Naive B cell (primary cell): ENCODE measurements around the gene RYR2. TPM values are rescaled to one million over a fixed set of nuclear protein-coding genes. Genes with fewer than 3 reads are reported as not detected.

ENCODE experiments used
- ATAC-seq, 2 donors: fragments of 150-1000 bp; cut with Tn5 transposase; 2 replicates each; pipeline ENCODE4 v1.10.0; 2021; ENCODE audit warnings: low read depth in 2 of 2, mild to moderate bottlenecking in 2 of 2, moderate library complexity in 2 of 2
- DNase-seq: peaks from one replicate; pipeline ENCODE4 v3.0.0; 2022
- H3K27ac Mint-ChIP-seq, 6 donors: one replicate each; pipeline ENCODE4 v1.8.0; 2020 to 2022; ENCODE audit warnings: mild to moderate bottlenecking in 6 of 6, mixed read lengths in 6 of 6, moderate library complexity in 5 of 6, inconsistent platforms in 2 of 6
- H3K27me3 Mint-ChIP-seq, 3 donors: one replicate each; pipeline ENCODE4 v1.8.0; 2021 to 2022; ENCODE audit warnings: mixed read lengths in 3 of 3, mild to moderate bottlenecking in 1 of 3
- H3K36me3 Mint-ChIP-seq, 2 donors: one replicate each; pipeline ENCODE4 v1.8.0; 2020 to 2022; ENCODE audit warnings: mixed read lengths in 2 of 2, inconsistent platforms in 1 of 2, mild to moderate bottlenecking in 1 of 2
- H3K4me1 Mint-ChIP-seq, 3 donors: one replicate each; pipeline ENCODE4 v1.8.0; 2020 to 2022; ENCODE audit warnings: mixed read lengths in 3 of 3, inconsistent platforms in 1 of 3, mild to moderate bottlenecking in 1 of 3, moderate library complexity in 1 of 3
- H3K4me3 Mint-ChIP-seq, 8 donors: one replicate each; pipeline ENCODE4 v1.8.0; 2020 to 2022; ENCODE audit warnings: mild to moderate bottlenecking in 8 of 8, mixed read lengths in 8 of 8, moderate library complexity in 8 of 8, inconsistent platforms in 2 of 8
- H3K9me3 Mint-ChIP-seq, 7 donors: one replicate each; pipeline ENCODE4 v1.8.0; 2020 to 2022; ENCODE audit warnings: mixed read lengths in 7 of 7, mild to moderate bottlenecking in 5 of 7, inconsistent platforms in 2 of 7, moderate library complexity in 1 of 7
- polyA plus RNA-seq, 6 donors: library from polyadenylated mRNA; unstranded; fragments of 300-500 nt; fragmentation: Illumina TruSeq; gene quantifications; one replicate each; pipeline ENCODE4 v1.2.3, GENCODE V29; 2021; ENCODE audit warnings: low read depth in 6 of 6

RYR2 gene
- polyA plus RNA-seq, 6 donors from 2014 or later, result 0.09 TPM; not detected in 5

- H3K4me3 Mint-ChIP-seq, result no peak overlapping the region
- no peak for ATAC-seq
These were observed 696.1 kb downstream of the RYR2 start for GRCh38 chr1:237737938-237738610.

GRCh38 chr1:237740846-237741245, 698.9 kb downstream of the RYR2 start:
- H3K36me3 Mint-ChIP-seq, result no peaks in the 10 kb centered on the region
- peaks cover 0 to 6% (median 0%) of the 10 kb centered on the region in 7 donors for H3K9me3 Mint-ChIP-seq
- no peak overlapping the region for H3K4me3 Mint-ChIP-seq
- H3K27me3 Mint-ChIP-seq, result no peaks in the 10 kb centered on the region
- ATAC-seq (no peak), DNase-seq (no peak)
- no peaks in the 10 kb centered on the region for H3K4me1 Mint-ChIP-seq
- no peak overlapping the region for H3K27ac Mint-ChIP-seq

More at GRCh38 chr1:237737938-237738610, 696.1 kb downstream of the RYR2 start:
- Mint-ChIP-seq H3K27me3 (no peaks in the 10 kb centered on the region), H3K4me1 (no peaks in the 10 kb centered on the region), H3K27ac (no peak overlapping the region), H3K9me3 (peaks cover 0 to 6% (median 0%) of the 10 kb centered on the region in 7 donors), H3K36me3 (no peaks in the 10 kb centered on the region)
- DNase-seq, result no peak

GRCh38 chr1:237745545-237745944, 703.6 kb downstream of the RYR2 start:
- no peaks in the 10 kb centered on the region for H3K9me3 Mint-ChIP-seq
- ATAC-seq (no peak), DNase-seq (no peak)
- H3K36me3 Mint-ChIP-seq, result no peaks in the 10 kb centered on the region
- H3K4me3 Mint-ChIP-seq, result no peak overlapping the region
- H3K27ac Mint-ChIP-seq, result no peak overlapping the region
- H3K27me3 Mint-ChIP-seq, result no peaks in the 10 kb centered on the region
- H3K4me1 Mint-ChIP-seq, result no peaks in the 10 kb centered on the region

DNA sequence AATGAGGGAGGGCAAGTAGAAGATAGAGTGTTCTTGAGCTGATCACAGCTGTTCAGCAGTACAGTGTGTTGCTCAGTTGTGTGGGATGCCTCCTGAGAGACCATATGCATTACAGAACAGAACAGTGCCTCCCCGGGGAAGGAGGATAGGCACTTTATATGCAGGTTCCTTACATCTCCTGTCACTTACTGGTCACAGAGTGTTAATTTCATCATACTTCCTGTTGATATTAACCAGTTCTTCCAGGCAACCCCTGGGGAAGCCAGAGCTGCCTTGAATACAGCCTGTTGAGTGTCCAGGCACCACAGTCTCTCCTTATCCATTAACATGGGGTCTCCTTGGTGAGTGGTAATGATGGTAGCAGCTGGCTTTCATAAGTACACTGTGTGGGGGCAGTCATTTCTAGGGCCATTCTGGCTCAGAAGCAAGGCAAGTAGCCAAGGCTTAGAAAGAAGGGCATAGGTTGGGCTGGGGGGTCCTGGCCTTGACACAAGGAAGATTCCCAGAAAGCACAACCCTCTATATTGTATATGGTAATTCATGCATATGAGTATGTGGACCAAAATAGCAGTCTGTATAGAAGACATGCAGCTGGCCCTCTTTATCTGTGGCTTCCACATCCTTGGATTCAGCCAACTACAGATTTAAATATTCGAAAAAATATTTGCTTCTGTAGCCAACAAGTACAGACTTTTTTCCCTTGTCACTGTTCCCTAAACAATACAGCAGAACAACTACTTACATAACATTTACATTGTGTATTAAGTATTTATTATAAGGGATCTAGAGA, 706.4 kb downstream of the RYR2 start:
- Mint-ChIP-seq H3K9me3 (peaks cover 0 to 3% (median 0%) of the 10 kb centered on the region in 7 donors), H3K4me1 (no peaks in the 10 kb centered on the region), H3K27ac (no peak overlapping the region), H3K4me3 (no peak overlapping the region), H3K36me3 (no peaks in the 10 kb centered on the region), H3K27me3 (no peaks in the 10 kb centered on the region)
- DNase-seq (no peak), ATAC-seq (no peak)

GRCh38 chr1:237749122-237749521, 707.1 kb downstream of the RYR2 start:
- Mint-ChIP-seq H3K9me3 (peaks cover 0 to 3% (median 0%) of the 10 kb centered on the region in 7 donors), H3K4me3 (no peak overlapping the region), H3K4me1 (no peaks in the 10 kb centered on the region), H3K27me3 (no peaks in the 10 kb centered on the region), H3K27ac (no peak overlapping the region), H3K36me3 (no peaks in the 10 kb centered on the region)
- no peak for DNase-seq
- ATAC-seq, result no peak

DNA sequence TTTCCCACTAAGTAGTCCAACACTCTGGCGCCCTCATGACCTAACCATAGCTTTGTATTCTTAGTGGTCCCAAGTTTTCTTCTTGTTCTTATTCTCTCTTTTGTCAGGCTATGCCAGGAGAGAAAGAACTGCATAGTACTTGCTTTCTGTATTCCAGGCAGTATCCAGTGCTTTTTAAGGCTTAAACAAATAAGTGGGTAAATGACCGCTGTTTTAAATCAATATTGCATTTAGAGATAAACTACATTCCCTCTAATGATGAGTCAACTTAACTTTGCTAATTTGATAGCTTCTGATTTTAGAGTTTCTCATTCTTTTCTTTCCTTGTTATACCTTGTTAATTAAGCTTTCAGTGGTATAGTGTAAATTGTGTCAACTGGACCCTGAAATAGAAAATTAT, 709.1 kb downstream of the RYR2 start:
- no peak overlapping the region for H3K27ac Mint-ChIP-seq
- H3K36me3 Mint-ChIP-seq, result no peaks in the 10 kb centered on the region
- ATAC-seq (no peak), DNase-seq (no peak)
- no peaks in the 10 kb centered on the region for H3K4me1 Mint-ChIP-seq
- no peak overlapping the region for H3K4me3 Mint-ChIP-seq
- peaks cover 0 to 4% (median 0%) of the 10 kb centered on the region in 7 donors for H3K9me3 Mint-ChIP-seq
- no peaks in the 10 kb centered on the region for H3K27me3 Mint-ChIP-seq

- DNase-seq (no peak), ATAC-seq (no peak)
- no peak overlapping the region for H3K27ac Mint-ChIP-seq
- H3K4me1 Mint-ChIP-seq, result no peaks in the 10 kb centered on the region
- H3K27me3 Mint-ChIP-seq, result no peaks in the 10 kb centered on the region
- no peak overlapping the region for H3K4me3 Mint-ChIP-seq
- peaks cover 0 to 4% (median 2%) of the 10 kb centered on the region in 7 donors for H3K9me3 Mint-ChIP-seq
- H3K36me3 Mint-ChIP-seq, result no peaks in the 10 kb centered on the region
These were observed 712.6 kb downstream of the RYR2 start for GRCh38 chr1:237754627-237755026.

DNA sequence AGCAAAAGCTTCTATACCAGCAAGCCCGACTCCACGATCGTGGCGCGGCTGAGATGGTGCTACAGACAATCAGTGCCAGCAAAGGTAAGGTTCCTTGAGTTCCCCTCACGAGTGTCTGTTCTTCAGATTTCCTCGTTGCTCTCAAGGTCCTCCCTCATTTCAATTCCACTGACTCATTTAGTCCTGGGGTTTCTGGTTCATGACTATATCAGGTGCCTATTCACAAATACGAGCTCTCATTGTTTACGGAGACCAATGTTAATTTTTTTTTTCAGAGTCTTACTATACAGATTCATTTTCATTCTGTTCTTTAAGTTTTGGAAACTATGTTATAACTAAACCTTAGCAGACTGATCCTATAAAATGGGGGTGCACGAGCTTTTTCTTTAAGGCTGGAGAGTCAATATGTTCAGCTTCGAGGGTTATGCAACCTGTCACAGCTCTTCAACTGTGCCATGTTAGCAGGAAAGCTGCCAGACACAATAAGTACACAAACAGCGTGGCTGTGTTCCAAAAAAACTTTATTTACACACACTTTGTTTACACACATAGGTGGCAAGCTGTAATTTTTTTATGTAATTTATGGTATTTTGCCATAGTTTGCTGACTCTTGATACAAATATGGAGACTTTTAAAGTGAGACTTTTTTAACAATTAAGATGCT, 714.5 kb downstream of the RYR2 start:
- H3K27me3 Mint-ChIP-seq, result no peaks in the 10 kb centered on the region
- no peaks in the 10 kb centered on the region for H3K36me3 Mint-ChIP-seq
- DNase-seq (no peak), ATAC-seq (no peak)
- no peak overlapping the region for H3K27ac Mint-ChIP-seq
- no peaks in the 10 kb centered on the region for H3K4me1 Mint-ChIP-seq
- H3K9me3 Mint-ChIP-seq, result peaks cover 0 to 6% (median 2%) of the 10 kb centered on the region in 7 donors
- no peak overlapping the region for H3K4me3 Mint-ChIP-seq

- H3K36me3 Mint-ChIP-seq, result no peaks in the 10 kb centered on the region
- no peaks in the 10 kb centered on the region for H3K4me1 Mint-ChIP-seq
- no peak for ATAC-seq
- peak overlapping the region in 1 of 8 donors; percentile 42 for H3K4me3 Mint-ChIP-seq
- H3K9me3 Mint-ChIP-seq, result peaks cover 0 to 6% (median 0%) of the 10 kb centered on the region in 7 donors
- no peaks in the 10 kb centered on the region for H3K27me3 Mint-ChIP-seq
- no peak overlapping the region for H3K27ac Mint-ChIP-seq
- no peak for DNase-seq
These were observed 717.4 kb downstream of the RYR2 start for GRCh38 chr1:237759377-237759776.

DNA sequence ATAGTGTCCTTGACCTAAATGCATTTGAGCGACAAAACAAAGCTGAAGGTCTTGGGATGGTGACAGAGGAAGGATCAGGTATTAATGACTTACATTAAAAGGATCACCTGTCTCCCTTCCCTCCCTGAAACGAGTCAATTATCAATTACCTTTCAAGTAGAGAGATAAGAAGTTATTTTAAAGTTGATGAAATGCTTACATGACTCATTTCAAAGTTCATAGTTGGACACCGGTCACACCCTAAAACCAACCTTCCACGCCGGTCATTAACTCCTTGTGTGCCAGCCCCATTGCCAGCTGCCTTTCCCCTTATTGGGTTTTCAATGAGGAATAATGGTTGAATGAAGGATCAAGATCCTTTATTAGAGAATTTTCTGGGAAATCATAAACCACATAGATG, 719.0 kb downstream of the RYR2 start:
- DNase-seq, result no peak
- peaks cover 0 to 6% (median 0%) of the 10 kb centered on the region in 7 donors for H3K9me3 Mint-ChIP-seq
- no peaks in the 10 kb centered on the region for H3K4me1 Mint-ChIP-seq
- no peak for ATAC-seq
- H3K27ac Mint-ChIP-seq, result no peak overlapping the region
- no peak overlapping the region for H3K4me3 Mint-ChIP-seq
- no peaks in the 10 kb centered on the region for H3K36me3 Mint-ChIP-seq
- H3K27me3 Mint-ChIP-seq, result no peaks in the 10 kb centered on the region

DNA sequence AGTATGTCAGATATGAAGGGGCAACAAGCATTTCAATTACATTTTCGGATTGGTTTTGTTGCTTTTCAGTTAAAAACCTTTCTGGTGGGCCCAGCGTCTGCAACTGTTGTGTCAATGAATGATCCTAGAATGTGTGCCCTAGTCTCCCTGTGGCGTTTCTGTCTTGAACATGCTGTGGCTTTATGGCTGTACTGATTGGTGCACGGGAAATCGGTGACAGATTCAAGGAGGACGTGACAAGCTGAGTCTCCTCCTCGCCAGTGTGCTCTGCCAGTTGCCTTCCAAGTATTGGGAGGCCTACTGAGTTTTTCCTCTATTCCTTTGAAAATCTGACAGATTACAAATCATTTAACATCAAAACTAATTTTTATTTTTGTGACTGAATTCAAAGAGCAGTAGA, 721.2 kb downstream of the RYR2 start:
- no peak for DNase-seq
- Mint-ChIP-seq H3K4me1 (no peaks in the 10 kb centered on the region), H3K9me3 (peaks cover 0 to 6% (median 0%) of the 10 kb centered on the region in 7 donors), H3K36me3 (no peaks in the 10 kb centered on the region), H3K4me3 (no peak overlapping the region), H3K27ac (no peak overlapping the region), H3K27me3 (no peaks in the 10 kb centered on the region)
- no peak for ATAC-seq

GRCh38 chr1:237763751-237764150, 721.8 kb downstream of the RYR2 start:
- Mint-ChIP-seq H3K27ac (no peak overlapping the region), H3K27me3 (no peaks in the 10 kb centered on the region), H3K9me3 (peaks cover 0 to 6% (median 0%) of the 10 kb centered on the region in 7 donors), H3K4me1 (no peaks in the 10 kb centered on the region), H3K36me3 (no peaks in the 10 kb centered on the region), H3K4me3 (no peak overlapping the region)
- ATAC-seq, result no peak
- no peak for DNase-seq

- H3K4me3 Mint-ChIP-seq, result no peak overlapping the region
- H3K4me1 Mint-ChIP-seq, result no peaks in the 10 kb centered on the region
- no peaks in the 10 kb centered on the region for H3K36me3 Mint-ChIP-seq
- no peaks in the 10 kb centered on the region for H3K27me3 Mint-ChIP-seq
- peaks cover 0 to 5% (median 0%) of the 10 kb centered on the region in 7 donors for H3K9me3 Mint-ChIP-seq
- H3K27ac Mint-ChIP-seq, result no peak overlapping the region
- DNase-seq (no peak), ATAC-seq (no peak)
These were observed 727.9 kb downstream of the RYR2 start for GRCh38 chr1:237769916-237770315.

DNA sequence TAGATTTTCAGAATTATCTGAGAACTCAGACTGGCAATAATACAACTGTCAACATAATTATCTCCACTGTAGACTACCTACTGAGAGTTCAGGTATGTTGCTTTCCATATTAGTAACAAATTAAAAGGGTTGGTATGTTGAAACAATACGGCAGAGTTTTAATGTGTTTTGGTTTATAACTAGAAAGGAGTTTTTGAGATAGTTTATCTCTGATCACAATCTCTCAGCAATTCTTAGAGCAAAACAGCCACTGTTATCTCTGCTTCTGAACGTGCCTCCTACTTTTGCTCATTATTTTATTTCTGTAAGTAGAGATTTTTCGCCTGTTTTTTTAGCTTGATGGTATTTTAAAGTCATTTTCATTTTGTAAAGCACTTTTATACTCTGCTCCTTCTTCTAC, 730.0 kb downstream of the RYR2 start:
- Mint-ChIP-seq H3K36me3 (no peaks in the 10 kb centered on the region), H3K27ac (no peak overlapping the region), H3K27me3 (no peaks in the 10 kb centered on the region), H3K4me1 (no peaks in the 10 kb centered on the region), H3K9me3 (peaks cover 0 to 2% (median 0%) of the 10 kb centered on the region in 7 donors), H3K4me3 (no peak overlapping the region)
- ATAC-seq, result no peak
- no peak for DNase-seq
